ENCODE measurements around the gene TCEAL2.

DNA sequence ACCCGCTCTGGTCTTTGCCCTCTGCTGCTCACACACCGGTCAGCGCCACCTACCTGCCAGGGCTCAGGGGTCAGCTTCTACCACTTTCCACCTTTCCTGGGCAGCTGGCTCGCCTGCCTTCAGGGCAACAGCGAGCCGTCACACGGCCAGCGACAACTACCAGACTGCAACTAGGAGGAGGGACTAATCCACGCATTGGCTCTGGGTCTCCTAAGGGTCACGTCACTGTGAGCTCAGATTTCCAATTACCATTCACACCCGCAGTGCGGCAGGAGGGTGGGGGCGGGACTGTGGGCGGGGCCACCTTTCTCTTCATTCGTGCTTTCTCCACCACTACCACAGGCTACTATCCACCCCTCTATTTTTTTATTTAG lies 30.3 kb downstream of the TCEAL2 start, which contains the start of gene BEX5:
- TF ChIP-seq, protein P1, sequence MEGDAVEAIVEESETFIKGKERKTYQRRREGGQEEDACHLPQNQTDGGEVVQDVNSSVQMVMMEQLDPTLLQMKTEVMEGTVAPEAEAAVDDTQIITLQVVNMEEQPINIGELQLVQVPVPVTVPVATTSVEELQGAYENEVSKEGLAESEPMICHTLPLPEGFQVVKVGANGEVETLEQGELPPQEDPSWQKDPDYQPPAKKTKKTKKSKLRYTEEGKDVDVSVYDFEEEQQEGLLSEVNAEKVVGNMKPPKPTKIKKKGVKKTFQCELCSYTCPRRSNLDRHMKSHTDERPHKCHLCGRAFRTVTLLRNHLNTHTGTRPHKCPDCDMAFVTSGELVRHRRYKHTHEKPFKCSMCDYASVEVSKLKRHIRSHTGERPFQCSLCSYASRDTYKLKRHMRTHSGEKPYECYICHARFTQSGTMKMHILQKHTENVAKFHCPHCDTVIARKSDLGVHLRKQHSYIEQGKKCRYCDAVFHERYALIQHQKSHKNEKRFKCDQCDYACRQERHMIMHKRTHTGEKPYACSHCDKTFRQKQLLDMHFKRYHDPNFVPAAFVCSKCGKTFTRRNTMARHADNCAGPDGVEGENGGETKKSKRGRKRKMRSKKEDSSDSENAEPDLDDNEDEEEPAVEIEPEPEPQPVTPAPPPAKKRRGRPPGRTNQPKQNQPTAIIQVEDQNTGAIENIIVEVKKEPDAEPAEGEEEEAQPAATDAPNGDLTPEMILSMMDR (IDR thresholded peaks at IDR 0.05), result no peak
- peak; percentile 67 to 69 for TF ChIP-seq POLR2A (IDR thresholded peaks at IDR 0.05)

Measured in uterus (tissue), 2 donors.